ENCODE measurements around the gene CDH13.

CDH13 gene

DNA sequence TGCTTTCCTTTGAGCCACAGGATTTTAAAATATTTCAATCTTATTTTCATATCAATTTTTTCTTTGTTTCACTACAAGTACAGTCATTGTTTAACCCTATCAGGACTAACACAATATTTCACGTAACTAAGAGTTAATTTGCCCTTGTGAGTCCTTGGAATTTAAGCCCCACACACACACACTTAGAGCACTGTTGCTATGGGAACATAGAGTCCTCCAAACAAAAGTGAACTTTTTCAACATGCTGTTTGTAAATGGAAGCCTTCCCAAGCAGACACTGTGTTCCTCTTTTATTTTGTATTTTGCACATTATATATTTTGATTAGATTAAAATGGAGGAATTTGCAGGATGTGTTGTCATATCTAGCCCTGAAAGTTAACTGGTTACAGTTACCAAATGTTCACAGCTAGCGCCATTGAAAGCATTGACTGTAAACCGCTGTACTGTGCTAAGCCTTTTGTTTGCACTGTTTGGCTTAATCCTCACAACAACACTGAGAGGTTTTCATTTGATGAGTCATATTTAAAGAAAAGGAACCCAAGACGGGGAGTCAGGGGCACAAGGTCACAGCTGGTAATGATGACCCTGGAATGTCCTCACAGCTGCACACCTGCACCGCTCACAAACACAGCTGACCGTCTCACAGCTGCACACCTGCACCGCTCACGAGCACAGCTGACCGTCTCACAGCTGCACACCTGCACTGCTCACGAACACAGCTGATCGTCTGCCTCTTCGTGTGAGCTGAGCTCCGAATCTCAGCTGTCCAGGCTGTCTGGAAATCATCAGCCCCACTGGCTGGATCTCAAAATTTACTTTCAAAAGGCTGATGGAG, 1187.3 kb downstream of the CDH13 start:
- TF ChIP-seq, protein P1, sequence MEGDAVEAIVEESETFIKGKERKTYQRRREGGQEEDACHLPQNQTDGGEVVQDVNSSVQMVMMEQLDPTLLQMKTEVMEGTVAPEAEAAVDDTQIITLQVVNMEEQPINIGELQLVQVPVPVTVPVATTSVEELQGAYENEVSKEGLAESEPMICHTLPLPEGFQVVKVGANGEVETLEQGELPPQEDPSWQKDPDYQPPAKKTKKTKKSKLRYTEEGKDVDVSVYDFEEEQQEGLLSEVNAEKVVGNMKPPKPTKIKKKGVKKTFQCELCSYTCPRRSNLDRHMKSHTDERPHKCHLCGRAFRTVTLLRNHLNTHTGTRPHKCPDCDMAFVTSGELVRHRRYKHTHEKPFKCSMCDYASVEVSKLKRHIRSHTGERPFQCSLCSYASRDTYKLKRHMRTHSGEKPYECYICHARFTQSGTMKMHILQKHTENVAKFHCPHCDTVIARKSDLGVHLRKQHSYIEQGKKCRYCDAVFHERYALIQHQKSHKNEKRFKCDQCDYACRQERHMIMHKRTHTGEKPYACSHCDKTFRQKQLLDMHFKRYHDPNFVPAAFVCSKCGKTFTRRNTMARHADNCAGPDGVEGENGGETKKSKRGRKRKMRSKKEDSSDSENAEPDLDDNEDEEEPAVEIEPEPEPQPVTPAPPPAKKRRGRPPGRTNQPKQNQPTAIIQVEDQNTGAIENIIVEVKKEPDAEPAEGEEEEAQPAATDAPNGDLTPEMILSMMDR (conservative IDR thresholded peaks at IDR 0.05; ENCODE audit: low read length), result no peak
- peak; percentile 92 for DNase-seq (ENCODE audit: low read depth)
- H3K4me3 ChIP-seq (ENCODE audit: low read length), result peak overlapping the region; percentile 29

DNA sequence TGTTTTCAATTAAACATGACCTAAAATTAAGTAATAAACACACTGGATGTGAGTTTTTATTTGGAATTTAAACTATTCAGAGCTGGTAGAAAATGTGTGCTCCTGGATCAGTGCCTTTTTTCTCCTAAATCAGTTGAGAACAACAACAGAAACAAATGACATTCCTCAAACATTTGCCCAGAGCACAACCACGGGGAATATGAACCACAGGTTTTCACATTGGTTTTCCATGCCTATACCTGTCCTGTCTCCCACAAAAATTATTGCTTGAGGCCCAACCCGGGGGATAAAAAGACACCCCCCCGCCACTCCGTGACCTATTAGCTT, 1187.9 kb downstream of the CDH13 start:
- no peak for DNase-seq (ENCODE audit: low read depth)
- TF ChIP-seq, protein P1 (conservative IDR thresholded peaks at IDR 0.05; ENCODE audit: low read length), result no peak
- H3K4me3 ChIP-seq (ENCODE audit: low read length), result no peak overlapping the region

DNA sequence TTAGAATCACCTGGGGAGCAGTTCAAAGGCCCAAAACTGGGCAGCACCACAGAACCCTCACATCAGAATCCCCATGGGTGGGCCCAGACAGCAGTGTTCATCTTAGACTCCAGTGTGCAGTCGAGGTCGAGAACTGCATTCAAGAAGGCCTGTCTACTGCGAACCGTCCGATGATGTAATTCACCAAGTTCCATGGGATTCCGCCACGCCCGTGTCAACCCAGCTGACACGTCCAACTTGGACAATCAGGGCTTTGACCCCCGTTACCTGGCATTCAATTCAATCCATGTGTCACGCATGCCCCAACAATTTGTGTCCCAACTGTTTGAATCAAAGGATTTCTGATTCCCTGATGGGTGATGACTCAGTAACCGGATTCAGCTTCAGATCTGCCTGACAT, 1190.3 kb downstream of the CDH13 start:
- TF ChIP-seq, protein P1 (conservative IDR thresholded peaks at IDR 0.05; ENCODE audit: low read length), result no peak

DNA sequence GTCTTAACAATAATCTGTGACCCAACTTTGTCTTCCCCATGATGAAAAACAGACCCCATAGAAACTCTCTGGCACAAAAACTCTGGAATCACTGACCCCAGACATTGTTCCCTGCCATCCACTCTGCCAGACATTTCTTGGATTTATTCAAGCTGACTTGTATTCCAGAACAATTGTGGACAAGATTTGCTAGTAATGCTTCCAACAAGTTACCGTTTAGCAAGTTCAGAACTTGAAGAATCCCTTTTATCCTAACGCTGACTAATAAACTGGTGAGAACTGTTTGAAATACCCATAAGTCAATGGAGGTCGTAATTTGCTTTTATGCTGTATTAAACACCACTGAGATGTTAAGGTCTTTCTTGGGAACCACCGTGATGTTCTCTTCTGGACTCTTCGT, 1191.5 kb downstream of the CDH13 start:
- TF ChIP-seq, protein P1 (conservative IDR thresholded peaks at IDR 0.05; ENCODE audit: low read length), result no peak
- H3K4me3 ChIP-seq (ENCODE audit: low read length), result no peak overlapping the region
- no peak for DNase-seq (ENCODE audit: low read depth)

More for the DNA sequence above, 1190.3 kb downstream of the CDH13 start:
- H3K4me3 ChIP-seq (ENCODE audit: low read length), result no peak overlapping the region
- no peak for DNase-seq (ENCODE audit: low read depth)

DNA sequence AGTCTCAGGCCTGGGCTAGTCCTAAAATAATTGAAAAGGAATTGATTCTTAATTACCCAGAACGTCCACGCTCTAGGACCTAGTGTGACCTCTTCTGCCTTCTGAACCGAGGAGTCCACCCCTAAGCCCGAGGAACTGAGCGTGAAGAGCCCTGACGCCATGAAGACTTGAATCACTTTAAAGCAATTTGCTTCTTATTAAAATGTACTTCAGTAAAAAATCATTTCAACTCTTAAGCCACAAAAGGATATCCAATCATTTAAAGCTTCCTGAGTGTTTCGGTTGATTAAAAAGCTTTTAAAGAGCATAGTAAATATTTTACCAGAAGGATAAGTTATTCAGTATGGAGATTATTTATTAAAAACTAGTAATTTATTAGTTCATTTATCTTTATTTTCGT, 1192.6 kb downstream of the CDH13 start:
- DNase-seq (ENCODE audit: low read depth), result no peak
- no peak overlapping the region for H3K4me3 ChIP-seq (ENCODE audit: low read length)
- TF ChIP-seq, protein P1 (conservative IDR thresholded peaks at IDR 0.05; ENCODE audit: low read length), result no peak

DNA sequence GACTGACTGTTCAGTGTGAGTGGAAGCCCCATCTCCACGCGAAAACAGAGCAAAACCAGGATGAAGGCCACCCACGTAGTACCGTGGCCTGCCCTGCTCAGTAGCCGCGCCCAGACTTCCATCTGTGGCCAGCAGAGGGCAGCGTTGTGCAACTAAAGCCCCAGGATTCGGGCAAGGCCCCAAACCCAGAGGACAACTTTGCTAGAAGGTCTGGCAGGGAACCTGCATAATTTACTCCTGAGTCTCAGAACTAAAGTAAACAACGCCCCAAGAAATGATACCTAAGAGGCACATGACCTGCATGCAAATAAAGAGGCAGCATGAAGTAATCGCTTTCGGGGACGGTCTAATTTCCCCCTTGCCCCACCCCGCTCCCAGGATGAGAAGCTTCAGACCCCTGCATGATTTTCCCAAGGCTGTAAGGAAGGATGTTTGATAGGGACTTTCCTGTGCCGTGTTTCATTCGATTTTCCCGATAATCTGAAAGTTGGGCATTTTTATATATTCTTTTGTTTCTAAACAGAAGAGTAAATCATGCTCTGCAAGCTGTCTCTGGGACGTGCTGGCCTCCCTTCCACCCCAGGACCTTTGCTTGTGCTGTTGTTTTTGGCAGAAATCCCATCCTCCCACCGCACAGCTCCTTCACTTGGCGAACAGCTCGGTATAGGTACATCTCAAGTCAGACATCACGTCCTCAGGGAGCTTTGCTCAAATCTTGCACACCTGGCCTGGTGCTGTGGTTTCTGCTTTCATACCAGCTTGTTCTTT, 1199.6 kb downstream of the CDH13 start:
- H3K4me3 ChIP-seq (ENCODE audit: low read length), result no peak overlapping the region
- peak; percentile 75 for DNase-seq (ENCODE audit: low read depth)
- TF ChIP-seq, protein P1 (conservative IDR thresholded peaks at IDR 0.05; ENCODE audit: low read length), result peak; percentile 93
